PC-3 (cell line): ENCODE data around the gene SGSH.

ENCODE experiments used
- CTCF ChIP-seq: fragments of 300-600 bp; sonication (generic); conservative IDR thresholded peaks from 2 replicates; pipeline ENCODE4 v1.5.1; 2017; ENCODE audit warnings: antibody characterized with exemption, low read depth, mild to moderate bottlenecking, low read length
- EZH2 ChIP-seq: fragments of 300-600 bp; sonication (generic); IDR thresholded peaks from one replicate; pipeline ENCODE4 v1.6.1; 2017; ENCODE audit warnings: antibody characterized with exemption, mild to moderate bottlenecking, low read length; ENCODE audit not compliant: unreplicated experiment

GRCh38 chr17:80268427-80268826 lies 48.3 kb upstream of the SGSH start:
- no peak for TF ChIP-seq CTCF
- no peak for TF ChIP-seq EZH2
